CD14-positive monocyte (primary cell): ENCODE data around the gene PSD. TPM values are rescaled to one million over a fixed set of nuclear protein-coding genes. Genes with fewer than 3 reads are reported as not detected.

ENCODE experiments used
- DNase-seq, 3 donors: peaks; one replicate each; pipeline ENCODE4 v3.0.0-alpha.2; 2011 to 2022
- H2AFZ ChIP-seq: 2 replicates; pipeline ENCODE4 v1.6.0; 2012; ENCODE audit warnings: mild to moderate bottlenecking, low read depth, low read length, inconsistent platforms; ENCODE audit not compliant: insufficient read depth, poor library complexity, severe bottlenecking
- H3K27ac ChIP-seq, 2 donors: 1 replicate in 1 of 2; 2 replicates in 1 of 2; pipeline ENCODE4 v1.5.1; 2012 to 2013; ENCODE audit warnings: low read length in 2 of 2, control low read depth in 1 of 2, inconsistent platforms in 1 of 2, low read depth in 1 of 2, mild to moderate bottlenecking in 1 of 2
- H3K27me3 ChIP-seq, 2 donors: one replicate each; pipeline versions ENCODE4 v1.6.0 to v1.6.1; 2011 to 2013; ENCODE audit warnings: low read length in 2 of 2; ENCODE audit not compliant: control insufficient read depth in 2 of 2, insufficient read depth in 2 of 2
- H3K36me3 ChIP-seq, 2 donors: replicated peaks in 1 of 2; 1 replicate in 1 of 2; 2 replicates in 1 of 2; pipeline versions ENCODE4 v1.5.1 to v1.6.1; 2012 to 2013; ENCODE audit warnings: low read length in 2 of 2, control low read depth in 1 of 2, inconsistent platforms in 1 of 2, mild to moderate bottlenecking in 1 of 2; ENCODE audit not compliant: insufficient read depth in 2 of 2, control insufficient read depth in 1 of 2
- H3K4me1 ChIP-seq, 2 donors: 1 replicate in 1 of 2; 2 replicates in 1 of 2; pipeline versions ENCODE4 v1.5.1 to v1.6.1; 2012 to 2013; ENCODE audit warnings: low read length in 2 of 2, control low read depth in 1 of 2, inconsistent platforms in 1 of 2, mild to moderate bottlenecking in 1 of 2, moderate library complexity in 1 of 2; ENCODE audit not compliant: insufficient read depth in 2 of 2, control insufficient read depth in 1 of 2
- H3K4me2 ChIP-seq: replicated peaks from 2 replicates; pipeline ENCODE3; 2012; ENCODE audit warnings: low read length, moderate library complexity, mild to moderate bottlenecking; ENCODE audit not compliant: poor library complexity, severe bottlenecking; ENCODE audit errors: extremely low read depth
- H3K4me3 ChIP-seq, 3 experiments: fragments of 200-600 bp in 1 of 3; sonication (generic) in 1 of 3; replicated peaks in 1 of 3; 1 replicate in 2 of 3; 2 replicates in 1 of 3; pipeline ENCODE4 v1.5.1; 2011 to 2013; ENCODE audit warnings: low read length in 3 of 3, mild to moderate bottlenecking in 3 of 3, control low read depth in 2 of 3, low read depth in 2 of 3, inconsistent platforms in 1 of 3, moderate library complexity in 1 of 3
- H3K79me2 ChIP-seq: 2 replicates; pipeline ENCODE4 v1.6.0; 2012; ENCODE audit warnings: mild to moderate bottlenecking, control low read depth, inconsistent platforms, low read length, moderate library complexity; ENCODE audit not compliant: insufficient read depth
- H3K9ac ChIP-seq: 2 replicates; pipeline ENCODE4 v1.6.0; 2017; ENCODE audit warnings: low read length, mild to moderate bottlenecking; ENCODE audit not compliant: insufficient read depth, poor library complexity, severe bottlenecking
- H3K9me3 ChIP-seq, 2 donors: replicated peaks in 1 of 2; 1 replicate in 1 of 2; 2 replicates in 1 of 2; pipeline versions ENCODE4 v1.5.1 to v1.6.1; 2012 to 2013; ENCODE audit warnings: low read length in 2 of 2, control low read depth in 1 of 2; ENCODE audit not compliant: control insufficient read depth in 1 of 2, insufficient read depth in 1 of 2
- H4K20me1 ChIP-seq: 2 replicates; pipeline ENCODE4 v1.6.0; 2012; ENCODE audit warnings: mild to moderate bottlenecking, low read length, control low read depth, moderate library complexity; ENCODE audit not compliant: insufficient read depth
- H3K27ac Mint-ChIP-seq, 7 donors: one replicate each; pipeline ENCODE4 v1.8.0; 2020; ENCODE audit warnings: mild to moderate bottlenecking in 7 of 7, mixed read lengths in 7 of 7, moderate library complexity in 6 of 7, inconsistent platforms in 2 of 7
- H3K27me3 Mint-ChIP-seq, 3 donors: one replicate each; pipeline ENCODE4 v1.8.0; 2021 to 2022; ENCODE audit warnings: low read depth in 3 of 3, mild to moderate bottlenecking in 3 of 3, mixed read lengths in 3 of 3, moderate library complexity in 3 of 3, inconsistent platforms in 1 of 3
- H3K36me3 Mint-ChIP-seq, 2 donors: one replicate each; pipeline ENCODE4 v1.8.0; 2020; ENCODE audit warnings: mixed read lengths in 2 of 2, inconsistent platforms in 1 of 2, mild to moderate bottlenecking in 1 of 2
- H3K4me1 Mint-ChIP-seq: one replicate; pipeline ENCODE4 v1.8.0; 2020; ENCODE audit warnings: mild to moderate bottlenecking, mixed read lengths
- H3K4me3 Mint-ChIP-seq, 2 donors: one replicate each; pipeline ENCODE4 v1.8.0; 2020; ENCODE audit warnings: mild to moderate bottlenecking in 2 of 2, mixed read lengths in 2 of 2, moderate library complexity in 1 of 2
- H3K9me3 Mint-ChIP-seq, 7 donors: one replicate each; pipeline ENCODE4 v1.8.0; 2020 to 2022; ENCODE audit warnings: mixed read lengths in 7 of 7, mild to moderate bottlenecking in 6 of 7, moderate library complexity in 6 of 7, inconsistent platforms in 2 of 7
- WGBS: methylation state at CpG from one replicate; pipeline ENCODE4 v1.1.5; 2013; ENCODE audit warnings: missing lambda C conversion rate; ENCODE audit not compliant: insufficient coverage; 5-methylcytosine and 5-hydroxymethylcytosine counted together
- intact Hi-C, 2 donors: fragments of 100-400 bp; cut with micrococcal nuclease; formaldehyde crosslinking; loops; one replicate each; pipeline versions ENCODE4 v1.15.0 to v1.15.1; 2023
- polyA plus RNA-seq, 3 donors: library from polyadenylated mRNA; depleted of rRNA in 1 of 3; unstranded in 2 of 3; stranded (reverse) in 1 of 3; fragments of 300-500 nt in 2 of 3; fragments of >200 nt in 1 of 3; fragmentation: Illumina TruSeq in 2 of 3; gene quantifications; 1 replicate in 2 of 3; 2 replicates in 1 of 3; pipeline ENCODE4 v1.2.3, GENCODE V29; 2012 to 2021
- TF ChIP-seq, protein P1 (sequence below): fragments of 200-600 bp; IDR thresholded peaks from one replicate; pipeline ENCODE4 v1.8.0; 2022; ENCODE audit warnings: antibody characterized with exemption, mild to moderate bottlenecking

The PSD gene
- polyA plus RNA-seq, 3 donors = 0.27 to 1.5 (median 1.1) TPM

DNA sequence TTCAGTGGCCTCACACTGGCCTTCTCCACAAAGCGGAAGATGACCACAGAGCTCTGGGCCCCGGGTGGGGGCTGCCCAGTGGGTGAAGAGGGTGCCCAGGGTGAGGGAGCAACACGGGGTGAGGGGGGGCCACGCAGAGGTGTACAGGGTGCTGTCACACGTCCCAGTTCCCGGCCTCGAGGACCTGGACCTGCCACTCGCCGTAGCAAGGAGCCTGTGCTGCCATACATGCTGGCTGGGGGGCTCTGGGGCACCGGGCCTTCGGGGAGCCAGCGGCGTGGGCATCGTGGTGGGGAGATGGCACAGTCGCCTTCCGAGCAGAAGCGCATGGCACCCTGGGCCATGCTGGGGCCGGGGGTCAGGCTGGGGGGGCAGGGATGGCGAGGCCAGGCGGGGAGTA lies 1.9 kb downstream of the PSD start:
- H3K79me2 ChIP-seq = peaks cover 6% of the 10 kb centered on the region
- H3K4me1 ChIP-seq = peaks cover 17 to 24% of the 10 kb centered on the region in 2 donors
- no peak for DNase-seq
- no peak overlapping the region for H2AFZ ChIP-seq
- H3K9me3 Mint-ChIP-seq = peaks cover 0 to 7% (median 4%) of the 10 kb centered on the region in 7 donors
- H3K27me3 ChIP-seq = peaks cover 19 to 49% of the 10 kb centered on the region in 2 donors
- no peak overlapping the region for H3K4me3 Mint-ChIP-seq
- no peak overlapping the region for H3K4me2 ChIP-seq
- intact Hi-C loops = no loop called here
- H3K27ac ChIP-seq = no peak overlapping the region
- no peak overlapping the region for H3K4me3 ChIP-seq
- H3K27ac Mint-ChIP-seq = no peak overlapping the region
- no peaks in the 10 kb centered on the region for H3K36me3 Mint-ChIP-seq
- peaks cover 0 to 1% of the 10 kb centered on the region in 2 donors for H3K9me3 ChIP-seq
- H3K27me3 Mint-ChIP-seq = peaks cover 38 to 65% (median 40%) of the 10 kb centered on the region in 3 donors
- TF ChIP-seq, protein P1, sequence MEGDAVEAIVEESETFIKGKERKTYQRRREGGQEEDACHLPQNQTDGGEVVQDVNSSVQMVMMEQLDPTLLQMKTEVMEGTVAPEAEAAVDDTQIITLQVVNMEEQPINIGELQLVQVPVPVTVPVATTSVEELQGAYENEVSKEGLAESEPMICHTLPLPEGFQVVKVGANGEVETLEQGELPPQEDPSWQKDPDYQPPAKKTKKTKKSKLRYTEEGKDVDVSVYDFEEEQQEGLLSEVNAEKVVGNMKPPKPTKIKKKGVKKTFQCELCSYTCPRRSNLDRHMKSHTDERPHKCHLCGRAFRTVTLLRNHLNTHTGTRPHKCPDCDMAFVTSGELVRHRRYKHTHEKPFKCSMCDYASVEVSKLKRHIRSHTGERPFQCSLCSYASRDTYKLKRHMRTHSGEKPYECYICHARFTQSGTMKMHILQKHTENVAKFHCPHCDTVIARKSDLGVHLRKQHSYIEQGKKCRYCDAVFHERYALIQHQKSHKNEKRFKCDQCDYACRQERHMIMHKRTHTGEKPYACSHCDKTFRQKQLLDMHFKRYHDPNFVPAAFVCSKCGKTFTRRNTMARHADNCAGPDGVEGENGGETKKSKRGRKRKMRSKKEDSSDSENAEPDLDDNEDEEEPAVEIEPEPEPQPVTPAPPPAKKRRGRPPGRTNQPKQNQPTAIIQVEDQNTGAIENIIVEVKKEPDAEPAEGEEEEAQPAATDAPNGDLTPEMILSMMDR = no peak
- H3K4me1 Mint-ChIP-seq = peaks cover 22% of the 10 kb centered on the region
- no peak overlapping the region for H3K9ac ChIP-seq
- no peaks in the 10 kb centered on the region for H3K36me3 ChIP-seq
- WGBS = 91% methylated on average over 20 of the region's 20 CpGs
- peaks cover under 1% of the 10 kb centered on the region for H4K20me1 ChIP-seq

DNA sequence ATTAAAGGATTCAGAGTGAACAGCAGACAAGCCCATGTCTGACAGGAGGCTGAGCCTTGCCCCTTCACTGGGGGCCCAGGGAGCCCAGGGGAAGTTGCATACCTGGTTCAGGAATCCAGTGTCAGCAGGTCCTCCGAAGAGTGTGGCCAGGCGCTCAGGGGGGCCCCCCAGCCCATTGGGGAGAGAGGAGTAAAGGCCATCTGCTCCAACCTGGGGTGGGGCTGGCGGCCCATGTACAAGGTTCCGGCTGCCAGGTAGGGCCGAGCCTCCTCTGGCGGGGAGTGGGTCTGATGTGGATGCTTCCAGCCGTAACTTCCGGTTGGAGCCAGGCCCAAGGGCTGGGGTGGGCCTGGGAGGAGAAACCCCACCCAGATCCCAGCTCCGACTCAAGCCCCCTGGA lies 2.3 kb downstream of the PSD start:
- Histone ChIP-seq H3K36me3 (no peaks in the 10 kb centered on the region), H3K4me3 (no peak overlapping the region), H2AFZ (no peak overlapping the region), H3K4me2 (no peak overlapping the region), H3K9me3 (peaks cover 0 to 6% of the 10 kb centered on the region in 2 donors), H3K4me1 (peaks cover 15 to 20% of the 10 kb centered on the region in 2 donors), H3K27me3 (peaks cover 24 to 53% of the 10 kb centered on the region in 2 donors), H3K27ac (no peak overlapping the region), H3K79me2 (peaks cover 2% of the 10 kb centered on the region), H4K20me1 (no peaks in the 10 kb centered on the region), H3K9ac (no peak overlapping the region)
- Mint-ChIP-seq H3K4me1 (peaks cover 22% of the 10 kb centered on the region), H3K36me3 (peaks cover 0 to 1% of the 10 kb centered on the region in 2 donors), H3K9me3 (peaks cover 0 to 7% (median 4%) of the 10 kb centered on the region in 7 donors), H3K4me3 (no peak overlapping the region), H3K27ac (no peak overlapping the region), H3K27me3 (peaks cover 42 to 69% (median 44%) of the 10 kb centered on the region in 3 donors)
- intact Hi-C loops = no loop called here
- 83% methylated on average over 2 of the region's 9 CpGs for WGBS
- no peak for DNase-seq
- TF ChIP-seq, protein P1 = no peak
